ENCODE data around the gene AVPR2. TPM values are rescaled to one million over a fixed set of nuclear protein-coding genes. Genes with fewer than 3 reads are reported as not detected.

Gene AVPR2
- total RNA-seq, 1 donor from 2014 or later: 4.8 TPM

DNA sequence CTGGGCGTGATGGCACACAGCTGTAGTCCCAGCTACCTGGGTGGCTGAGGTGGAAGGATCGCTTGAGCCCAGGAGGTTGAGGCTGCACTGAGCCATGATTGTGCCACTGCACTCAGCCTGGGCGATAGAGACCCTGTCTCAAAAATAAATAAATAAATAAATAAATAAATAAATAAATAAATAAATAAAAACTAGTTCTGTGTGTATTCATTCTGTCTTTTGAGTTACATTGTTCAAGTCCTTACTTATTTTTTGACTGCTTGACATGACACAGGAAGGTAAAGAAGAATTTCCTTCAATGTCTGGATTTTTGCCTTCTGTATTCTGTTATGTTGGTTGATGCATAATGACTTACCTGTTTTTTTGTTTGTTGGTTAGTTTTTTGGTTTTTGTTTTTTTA, 32.6 kb downstream of the AVPR2 start:
- intact Hi-C loops (cut with DNase I): no loop called here
- DNase-seq (ENCODE audit: low spot score in 2 of 2): no peak
- no peaks in the 10 kb centered on the region for H3K27me3 ChIP-seq

DNA sequence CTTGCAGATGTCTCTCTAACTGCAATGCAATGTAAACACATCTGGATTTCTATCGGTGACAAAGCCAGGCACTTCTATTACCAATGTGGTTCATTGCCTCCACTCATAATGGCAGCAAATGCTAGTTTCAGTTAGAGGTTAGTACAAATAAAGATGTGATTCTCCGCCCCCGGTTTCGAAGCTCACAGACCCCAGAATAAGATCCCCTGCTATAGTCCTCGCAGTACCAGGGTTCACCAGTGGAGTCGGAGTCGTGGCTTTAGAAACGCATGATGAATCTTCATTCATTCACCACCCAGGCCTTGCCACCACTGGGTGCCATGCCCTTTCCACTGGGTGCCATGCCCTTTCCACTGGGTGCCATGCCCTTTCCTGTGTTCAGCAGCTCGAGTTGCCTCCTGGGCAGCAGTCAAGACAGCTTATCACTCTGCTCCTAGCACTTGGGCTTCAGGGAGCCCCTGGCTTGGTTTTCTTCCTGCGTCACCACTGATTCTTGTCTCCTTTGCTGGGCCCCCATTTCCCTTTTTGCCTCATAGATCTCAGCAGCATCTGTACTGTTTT, 33.8 kb downstream of the AVPR2 start:
- TF ChIP-seq, protein P1, sequence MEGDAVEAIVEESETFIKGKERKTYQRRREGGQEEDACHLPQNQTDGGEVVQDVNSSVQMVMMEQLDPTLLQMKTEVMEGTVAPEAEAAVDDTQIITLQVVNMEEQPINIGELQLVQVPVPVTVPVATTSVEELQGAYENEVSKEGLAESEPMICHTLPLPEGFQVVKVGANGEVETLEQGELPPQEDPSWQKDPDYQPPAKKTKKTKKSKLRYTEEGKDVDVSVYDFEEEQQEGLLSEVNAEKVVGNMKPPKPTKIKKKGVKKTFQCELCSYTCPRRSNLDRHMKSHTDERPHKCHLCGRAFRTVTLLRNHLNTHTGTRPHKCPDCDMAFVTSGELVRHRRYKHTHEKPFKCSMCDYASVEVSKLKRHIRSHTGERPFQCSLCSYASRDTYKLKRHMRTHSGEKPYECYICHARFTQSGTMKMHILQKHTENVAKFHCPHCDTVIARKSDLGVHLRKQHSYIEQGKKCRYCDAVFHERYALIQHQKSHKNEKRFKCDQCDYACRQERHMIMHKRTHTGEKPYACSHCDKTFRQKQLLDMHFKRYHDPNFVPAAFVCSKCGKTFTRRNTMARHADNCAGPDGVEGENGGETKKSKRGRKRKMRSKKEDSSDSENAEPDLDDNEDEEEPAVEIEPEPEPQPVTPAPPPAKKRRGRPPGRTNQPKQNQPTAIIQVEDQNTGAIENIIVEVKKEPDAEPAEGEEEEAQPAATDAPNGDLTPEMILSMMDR (IDR thresholded peaks at IDR 0.05): no peak
- Histone ChIP-seq H3K27ac (no peak overlapping the region), H3K4me3 (no peak overlapping the region), H3K36me3 (no peaks in the 10 kb centered on the region), H3K27me3 (no peaks in the 10 kb centered on the region), H3K9me3 (no peaks in the 10 kb centered on the region), H3K4me1 (peaks cover 0 to 9% of the 10 kb centered on the region in 2 donors)
- intact Hi-C loops (cut with DNase I): no loop called here
- no peak for DNase-seq (ENCODE audit: low spot score in 2 of 2)

More for the DNA sequence above, 32.6 kb downstream of the AVPR2 start:
- peaks cover 4 to 5% of the 10 kb centered on the region in 2 donors for H3K36me3 ChIP-seq
- no peak overlapping the region for H3K4me3 ChIP-seq
- TF ChIP-seq, protein P1 (IDR thresholded peaks at IDR 0.05): no peak
- no peak overlapping the region for H3K27ac ChIP-seq
- H3K4me1 ChIP-seq: peaks cover 0 to 9% of the 10 kb centered on the region in 2 donors
- H3K9me3 ChIP-seq: no peaks in the 10 kb centered on the region

DNA sequence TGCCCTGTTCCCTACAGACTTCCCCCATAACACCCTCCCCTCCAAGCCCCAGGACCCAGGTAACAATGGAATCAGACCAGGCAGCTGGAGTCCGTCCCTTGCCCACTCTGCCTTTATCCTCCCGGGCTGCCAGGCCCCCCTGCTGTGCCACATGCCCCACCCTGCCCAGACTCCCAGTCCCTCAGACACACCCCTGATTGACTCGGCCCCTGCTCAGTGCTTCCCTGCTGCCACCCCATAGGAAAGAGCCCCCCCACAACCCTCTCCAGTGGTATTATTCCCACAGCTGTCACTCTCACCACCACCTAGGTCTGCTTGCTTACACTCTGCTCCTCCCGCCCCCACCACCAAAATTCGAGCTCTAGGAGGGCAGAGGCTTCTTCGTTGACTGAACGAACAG, 35.1 kb downstream of the AVPR2 start:
- intact Hi-C loops (cut with DNase I): no loop called here
- Histone ChIP-seq H3K9me3 (no peaks in the 10 kb centered on the region), H3K4me1 (no peaks in the 10 kb centered on the region), H3K27ac (no peak overlapping the region), H3K27me3 (no peaks in the 10 kb centered on the region), H3K36me3 (no peaks in the 10 kb centered on the region), H3K4me3 (no peak overlapping the region)
- TF ChIP-seq, protein P1 (IDR thresholded peaks at IDR 0.05): no peak
- no peak for DNase-seq (ENCODE audit: low spot score in 2 of 2)

- DNase-seq (ENCODE audit: low spot score in 2 of 2): no peak
- H3K27ac ChIP-seq: no peak overlapping the region
- TF ChIP-seq, protein P1 (IDR thresholded peaks at IDR 0.05): no peak
- H3K27me3 ChIP-seq: no peaks in the 10 kb centered on the region
- no peaks in the 10 kb centered on the region for H3K9me3 ChIP-seq
- H3K4me3 ChIP-seq: no peak overlapping the region
- no peaks in the 10 kb centered on the region for H3K36me3 ChIP-seq
- intact Hi-C loops (cut with DNase I): no loop called here
- no peaks in the 10 kb centered on the region for H3K4me1 ChIP-seq
Measured at GRCh38 chrX:153941336-153942252, 37.1 kb downstream of the AVPR2 start.

- H3K36me3 ChIP-seq: peaks cover 5 to 9% of the 10 kb centered on the region in 2 donors
- H3K27me3 ChIP-seq: no peaks in the 10 kb centered on the region
- no peak within 1 kb of the TSS for H3K27ac ChIP-seq
- TF ChIP-seq, protein P1 (IDR thresholded peaks at IDR 0.05): no peak
- H3K4me3 ChIP-seq: peak within 1 kb of the TSS; percentile 21 to 48
- H3K4me1 ChIP-seq: no peaks in the 10 kb centered on the region
- no peaks in the 10 kb centered on the region for H3K9me3 ChIP-seq
- intact Hi-C loops (cut with DNase I): no loop called here
- DNase-seq (ENCODE audit: low spot score in 2 of 2): no peak
Measured at GRCh38 chrX:153944140-153944799, 39.8 kb downstream of the AVPR2 start, which contains the start of gene RENBP. Gene RENBP, minus strand, starts transcription at chrX:153944643. Its CDS starts 33 bp downstream, at chrX:153944610.
